Measurements from ENCODE around the gene TLR10.
A peak's percentile ranks its signal among the peaks of the same experiment; 100 is the strongest.
"Not testable (repeated sequence)": the region's sequence is repeated elsewhere in the genome, so short reads cannot be mapped to it uniquely, and the experiment has no call there.

TLR10 gene

GRCh38 chr4:38782452-38783108 lies at the start of gene TLR10:
Gene TLR10, minus strand, starts transcription at chr4:38782990. Its CDS starts 7,400 bp downstream, at chr4:38775590.
- DNase-seq (ENCODE audit: low read depth in 2 of 2), result no peak

GRCh38 chr4:38832206-38832605 lies 49.4 kb upstream of the TLR10 start:
- no peak for DNase-seq (ENCODE audit: low read depth in 2 of 2)

GRCh38 chr4:38831653-38832052 lies 48.9 kb upstream of the TLR10 start:
- DNase-seq (ENCODE audit: low read depth in 2 of 2), result no peak

GRCh38 chr4:38829237-38829636 lies 46.4 kb upstream of the TLR10 start:
- no peak for DNase-seq (ENCODE audit: low read depth in 2 of 2)

GRCh38 chr4:38823766-38824165 lies 41.0 kb upstream of the TLR10 start:
- DNase-seq (ENCODE audit: low read depth in 2 of 2), result no peak

GRCh38 chr4:38822748-38823303 lies 40.0 kb upstream of the TLR10 start:
- no peak for DNase-seq (ENCODE audit: low read depth in 2 of 2)

GRCh38 chr4:38821739-38822138 lies 38.9 kb upstream of the TLR10 start:
- DNase-seq (ENCODE audit: low read depth in 2 of 2), result no peak

GRCh38 chr4:38820329-38821061 lies 37.7 kb upstream of the TLR10 start:
- DNase-seq (ENCODE audit: low read depth in 2 of 2), result no peak

GRCh38 chr4:38819569-38819968 lies 36.8 kb upstream of the TLR10 start:
- no peak for DNase-seq (ENCODE audit: low read depth in 2 of 2)

GRCh38 chr4:38818441-38818976 lies 35.7 kb upstream of the TLR10 start:
- DNase-seq (ENCODE audit: low read depth in 2 of 2), result no peak

GRCh38 chr4:38815885-38816782 lies 33.3 kb upstream of the TLR10 start:
- DNase-seq (ENCODE audit: low read depth in 2 of 2), result no peak

GRCh38 chr4:38814386-38814785 lies 31.6 kb upstream of the TLR10 start:
- DNase-seq (ENCODE audit: low read depth in 2 of 2), result no peak

- no peak for DNase-seq (ENCODE audit: low read depth in 2 of 2)
These were observed 28.5 kb upstream of the TLR10 start for GRCh38 chr4:38811297-38811696.

- not testable (repeated sequence) for DNase-seq (ENCODE audit: low read depth in 2 of 2)
These were observed 24.7 kb upstream of the TLR10 start for GRCh38 chr4:38807462-38807861.

- not testable (repeated sequence) for DNase-seq (ENCODE audit: low read depth in 2 of 2)
These were observed 23.5 kb upstream of the TLR10 start for GRCh38 chr4:38806251-38806650.

- DNase-seq (ENCODE audit: low read depth in 2 of 2), result no peak
These were observed 22.8 kb upstream of the TLR10 start for GRCh38 chr4:38805530-38806145.

- no peak for DNase-seq (ENCODE audit: low read depth in 2 of 2)
These were observed 22.0 kb upstream of the TLR10 start, which contains the start of gene TLR1 for GRCh38 chr4:38804654-38805295. Gene TLR1, minus strand, starts transcription at chr4:38804791. Its CDS starts 5,960 bp downstream, at chr4:38798831.

- peak in 1 of 2 experiments; percentile 14 for DNase-seq (ENCODE audit: low read depth in 2 of 2)
These were observed 21.3 kb upstream of the TLR10 start for GRCh38 chr4:38803833-38804653.

GRCh38 chr4:38802561-38803355 lies 20.0 kb upstream of the TLR10 start:
- no peak for DNase-seq (ENCODE audit: low read depth in 2 of 2)
